Body of pancreas (tissue), 4 donors: ENCODE results near the gene DNAH2. TPM values are rescaled to one million over a fixed set of nuclear protein-coding genes. Genes with fewer than 3 reads are reported as not detected.

Experiments
- ATAC-seq: fragments of 150-250 bp; one replicate; pipeline ENCODE4 v1.9.1; 2016
- DNase-seq, 4 donors: peaks; one replicate each; pipeline ENCODE4 v3.0.0-alpha.2; 2019
- H3K27ac ChIP-seq, 4 donors: fragments of 200-600 bp; sonication (generic); 1 replicate in 3 of 4; 2 replicates in 1 of 4; pipeline versions ENCODE4 v1.5.1 to v1.6.1; 2016 to 2019; ENCODE audit warnings: mild to moderate bottlenecking in 1 of 4, mixed read lengths in 1 of 4, moderate library complexity in 1 of 4
- H3K27me3 ChIP-seq, 2 donors: fragments of 200-600 bp; sonication (generic); one replicate each; pipeline ENCODE4 v1.6.0; 2016; ENCODE audit warnings: mild to moderate bottlenecking in 1 of 2
- H3K36me3 ChIP-seq, 2 donors: fragments of 200-600 bp; sonication (generic); replicated peaks in 1 of 2; 2 replicates each; pipeline ENCODE4 v1.5.1; 2016; ENCODE audit warnings: low read depth in 2 of 2; ENCODE audit not compliant: insufficient read depth in 1 of 2
- H3K4me1 ChIP-seq: fragments of 200-600 bp; sonication (generic); one replicate; pipeline ENCODE4 v1.6.0; 2016
- H3K4me3 ChIP-seq, 2 donors: fragments of 200-600 bp; sonication (generic); 1 replicate in 1 of 2; 2 replicates in 1 of 2; pipeline ENCODE4 v1.5.1; 2016 to 2019
- H3K9me3 ChIP-seq, 3 donors: fragments of 200-600 bp; sonication (generic); 1 replicate in 2 of 3; 2 replicates in 1 of 3; pipeline ENCODE4 v1.5.1; 2016
- CTCF ChIP-seq, 7 experiments: fragments of 450-650 bp in 4 of 7; fragments of 200-600 bp in 3 of 7; sonication (generic) in 3 of 7; IDR thresholded peaks; one replicate each; pipeline ENCODE4 v1.5.1; 2016 to 2019; ENCODE audit warnings: antibody characterized with exemption in 7 of 7
- POLR2A ChIP-seq, 3 donors: fragments of 450-650 bp; IDR thresholded peaks; one replicate each; pipeline ENCODE4 v1.6.1; 2016; ENCODE audit warnings: antibody characterized with exemption in 3 of 3, mild to moderate bottlenecking in 2 of 3
- WGBS, 2 donors: methylation state at CpG; one replicate each; pipeline ENCODE4 v1.1.5; 2017; 5-methylcytosine and 5-hydroxymethylcytosine counted together
- intact Hi-C: fragments of 100-400 bp; cut with DNase I; formaldehyde crosslinking; loops from one replicate; pipeline ENCODE4 v1.15.1; 2023
- total RNA-seq, 2 donors: library from RNA; depleted of rRNA; stranded (reverse); fragments of >200 nt; gene quantifications; one replicate each; pipeline ENCODE4 v1.1.0, GENCODE V29; 2016

Gene DNAH2
- total RNA-seq, 2 donors from 2014 or later: 0.26 to 0.66 TPM

- peak in 1 of 7 experiments; percentile 16 for TF ChIP-seq CTCF (IDR thresholded peaks at IDR 0.05)
- TF ChIP-seq POLR2A (IDR thresholded peaks at IDR 0.05): no peak
- peak; percentile 27 to 66 (median 45) for DNase-seq
- no peaks in the 10 kb centered on the region for H3K27me3 ChIP-seq
- no peak overlapping the region for H3K4me3 ChIP-seq
- H3K4me1 ChIP-seq: peaks cover 14% of the 10 kb centered on the region
- no peaks in the 10 kb centered on the region for H3K36me3 ChIP-seq
- peak overlapping the region in 2 of 4 donors; percentile 51 to 54 for H3K27ac ChIP-seq
- no peaks in the 10 kb centered on the region for H3K9me3 ChIP-seq
- WGBS, 2 donors: 47 to 48% methylated on average over 17 of the region's 17 CpGs
- intact Hi-C loops: no loop called here
- peak; percentile 77 for ATAC-seq
Measured at GRCh38 chr17:7767405-7768021, 50.0 kb downstream of the DNAH2 start.

- Histone ChIP-seq H3K4me3 (no peak overlapping the region), H3K9me3 (no peaks in the 10 kb centered on the region), H3K36me3 (no peaks in the 10 kb centered on the region), H3K4me1 (peaks cover 10% of the 10 kb centered on the region), H3K27me3 (no peaks in the 10 kb centered on the region), H3K27ac (no peak overlapping the region)
- 80 to 91% methylated on average over 4 of the region's 4 CpGs for WGBS, 2 donors
- intact Hi-C loops: no loop called here
- ATAC-seq (no peak), DNase-seq (no peak)
- no peak for TF ChIP-seq POLR2A (IDR thresholded peaks at IDR 0.05)
- TF ChIP-seq CTCF (IDR thresholded peaks at IDR 0.05): no peak
Measured at GRCh38 chr17:7769854-7770253, 52.3 kb downstream of the DNAH2 start.

- H3K4me3 ChIP-seq: no peak overlapping the region
- no peaks in the 10 kb centered on the region for H3K36me3 ChIP-seq
- TF ChIP-seq POLR2A (IDR thresholded peaks at IDR 0.05) (no peak), CTCF (IDR thresholded peaks at IDR 0.05) (no peak)
- ATAC-seq (no peak), DNase-seq (peak in 1 of 4 donors; percentile 12)
- WGBS, 2 donors: 70 to 76% methylated on average over 9 of the region's 9 CpGs
- H3K27me3 ChIP-seq: no peaks in the 10 kb centered on the region
- no peaks in the 10 kb centered on the region for H3K9me3 ChIP-seq
- no peaks in the 10 kb centered on the region for H3K4me1 ChIP-seq
- intact Hi-C loops: no loop called here
- H3K27ac ChIP-seq: no peak overlapping the region
Measured at GRCh38 chr17:7774055-7774521, 56.5 kb downstream of the DNAH2 start.

DNA sequence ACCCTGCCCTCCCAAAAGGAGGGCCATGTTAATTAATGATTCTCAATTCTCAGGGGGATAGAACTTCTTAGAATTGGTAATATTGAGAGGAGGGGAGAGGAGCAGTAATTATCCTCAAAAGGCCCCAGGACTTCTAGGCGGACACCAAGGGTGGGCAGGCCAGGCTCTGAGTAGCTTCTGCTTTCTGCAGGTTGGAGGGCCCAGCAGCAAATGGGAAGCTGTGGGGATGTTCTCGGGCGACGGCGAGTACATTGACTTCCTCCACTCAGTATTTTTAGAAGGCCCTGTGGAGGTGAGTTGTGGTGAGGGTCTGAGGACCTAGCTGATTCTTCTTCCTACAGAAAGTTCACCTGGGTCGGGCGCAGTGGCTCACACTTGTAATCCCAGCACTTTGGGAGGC, 57.5 kb downstream of the DNAH2 start:
- Histone ChIP-seq H3K9me3 (no peaks in the 10 kb centered on the region), H3K4me3 (no peak overlapping the region), H3K36me3 (no peaks in the 10 kb centered on the region), H3K4me1 (no peaks in the 10 kb centered on the region), H3K27ac (no peak overlapping the region), H3K27me3 (no peaks in the 10 kb centered on the region)
- ATAC-seq: no peak
- TF ChIP-seq POLR2A (IDR thresholded peaks at IDR 0.05) (no peak), CTCF (IDR thresholded peaks at IDR 0.05) (no peak)
- peak in 1 of 4 donors; percentile 3 for DNase-seq
- intact Hi-C loops: no loop called here
- 73 to 100% methylated on average over 7 of the region's 7 CpGs for WGBS, 2 donors

DNA sequence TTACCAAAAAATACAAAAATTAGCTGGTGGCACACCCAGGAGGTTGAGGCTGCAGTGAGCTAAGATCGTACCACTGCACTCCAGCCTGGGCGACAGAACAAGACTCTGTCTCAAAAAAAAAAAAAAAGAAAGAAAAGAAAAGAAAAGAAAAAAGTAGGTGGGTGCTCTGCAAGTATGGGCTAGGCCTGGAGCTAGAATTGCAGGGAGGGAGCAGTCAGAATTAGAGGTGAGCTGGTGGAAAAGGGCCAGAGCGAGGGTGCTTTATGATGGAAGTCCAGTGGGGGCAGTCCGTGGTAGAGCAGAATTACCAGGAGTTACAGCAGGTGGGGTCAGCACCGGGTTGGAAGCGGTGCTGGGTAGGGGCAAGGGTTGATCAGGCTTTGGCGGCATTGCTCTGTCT, 59.5 kb downstream of the DNAH2 start:
- DNase-seq (no peak), ATAC-seq (no peak)
- Histone ChIP-seq H3K4me3 (no peak overlapping the region), H3K36me3 (no peaks in the 10 kb centered on the region), H3K27me3 (no peaks in the 10 kb centered on the region), H3K9me3 (no peaks in the 10 kb centered on the region), H3K27ac (no peak overlapping the region), H3K4me1 (no peaks in the 10 kb centered on the region)
- TF ChIP-seq POLR2A (IDR thresholded peaks at IDR 0.05) (no peak), CTCF (IDR thresholded peaks at IDR 0.05) (no peak)
- 83 to 93% methylated on average over 7 of the region's 7 CpGs for WGBS, 2 donors
- intact Hi-C loops: no loop called here
